ENCODE results near the gene AICDA. TPM values are rescaled to one million over a fixed set of nuclear protein-coding genes. Genes with fewer than 3 reads are reported as not detected.
A peak's percentile ranks its signal among the peaks of the same experiment; 100 is the strongest.
"Not testable (repeated sequence)": the region's sequence is repeated elsewhere in the genome, so short reads cannot be mapped to it uniquely, and the experiment has no call there.

The AICDA gene
- total RNA-seq, 1 experiment from 2014 or later: not detected

GRCh38 chr12:8566525-8566924 lies 46.1 kb downstream of the AICDA start:
- Histone ChIP-seq H3K79me2 (ENCODE audit: insufficient read depth, low read length) (no peaks in the 10 kb centered on the region), H3K4me1 (ENCODE audit: control insufficient read depth in 1 of 2, insufficient read depth in 2 of 2, low read length in 2 of 2) (no peaks in the 10 kb centered on the region), H3K4me2 (ENCODE audit: low read length) (no peak overlapping the region), H3K4me3 (replicated peaks in 1 of 2; ENCODE audit: low read depth in 1 of 2, low read length in 2 of 2) (no peak overlapping the region), H2AFZ (ENCODE audit: low read depth, low read length, poor library complexity, severe bottlenecking) (no peak overlapping the region), H3K27me3 (ENCODE audit: insufficient read depth, low read length) (no peaks in the 10 kb centered on the region), H3K9ac (ENCODE audit: low read length) (no peak overlapping the region), H4K20me1 (ENCODE audit: insufficient read depth) (no peaks in the 10 kb centered on the region), H3K9me2 (ENCODE audit: insufficient read depth) (no peaks in the 10 kb centered on the region), H3K27ac (ENCODE audit: low read depth, low read length) (no peak overlapping the region), H3K9me3 (ENCODE audit: control insufficient read depth in 1 of 2, insufficient read depth in 1 of 2, low read depth in 1 of 2, low read length in 2 of 2) (no peaks in the 10 kb centered on the region), H3K36me3 (ENCODE audit: control insufficient read depth in 1 of 2, insufficient read depth in 2 of 2, low read length in 2 of 2) (no peaks in the 10 kb centered on the region)
- RAD21 ChIA-PET (ENCODE audit: low non-redundant PET in 1 of 2, low total read pairs in 2 of 2, uncharacterized antibody in 2 of 2, unreplicated experiment in 2 of 2): no interaction called here
- intact Hi-C loops (cut with micrococcal nuclease): no loop called here
- POLR2A ChIA-PET: no interaction called here
- BruUV-seq (replicated peaks): no TSS peak
- TF ChIP-seq YY1 (IDR thresholded peaks at IDR 0.05; ENCODE audit: extremely low read depth, insufficient replicate concordance, low read depth, low read length) (no peak), CTCF (IDR thresholded peaks at IDR 0.05 in 2 of 3, conservative IDR thresholded peaks at IDR 0.05 in 1 of 3; ENCODE audit: borderline replicate concordance in 1 of 3, insufficient read depth in 1 of 3, low read depth in 2 of 3, low read length in 2 of 3) (peak in 1 of 3 experiments; percentile 27; a peak in 3 of 6 replicates)
- no peak; the same call in 1 of the 2 replicates for ATAC-seq
- CTCF ChIA-PET: no interaction called here
- no peak for DNase-seq (ENCODE audit: low read depth, low spot score)

GRCh38 chr12:8566052-8566451 lies 46.6 kb downstream of the AICDA start:
- H2AFZ ChIP-seq (ENCODE audit: low read depth, low read length, poor library complexity, severe bottlenecking); BruUV-seq (replicated peaks); H3K27me3 ChIP-seq (ENCODE audit: insufficient read depth, low read length); H3K36me3 ChIP-seq (ENCODE audit: control insufficient read depth in 1 of 2, insufficient read depth in 2 of 2, low read length in 2 of 2); H3K9me2 ChIP-seq (ENCODE audit: insufficient read depth); H3K4me3 ChIP-seq (replicated peaks in 1 of 2; ENCODE audit: low read depth in 1 of 2, low read length in 2 of 2); H3K27ac ChIP-seq (ENCODE audit: low read depth, low read length); H3K4me1 ChIP-seq (ENCODE audit: control insufficient read depth in 1 of 2, insufficient read depth in 2 of 2, low read length in 2 of 2); CTCF ChIA-PET; H3K4me2 ChIP-seq (ENCODE audit: low read length); intact Hi-C loops (cut with micrococcal nuclease); H3K79me2 ChIP-seq (ENCODE audit: insufficient read depth, low read length); H4K20me1 ChIP-seq (ENCODE audit: insufficient read depth); DNase-seq (ENCODE audit: low read depth, low spot score); H3K9ac ChIP-seq (ENCODE audit: low read length); POLR2A ChIA-PET; ATAC-seq; H3K9me3 ChIP-seq (ENCODE audit: control insufficient read depth in 1 of 2, insufficient read depth in 1 of 2, low read depth in 1 of 2, low read length in 2 of 2); RAD21 ChIA-PET (ENCODE audit: low non-redundant PET in 1 of 2, low total read pairs in 2 of 2, uncharacterized antibody in 2 of 2, unreplicated experiment in 2 of 2): not testable (repeated sequence)

All from HCT116 (cell line).